Placental pericyte (primary cell): Measurements from ENCODE around the gene F10. TPM values are rescaled to one million over a fixed set of nuclear protein-coding genes. Genes with fewer than 3 reads are reported as not detected.

Experiments used
- small RNA-seq: library from RNA; depleted of rRNA; stranded (forward); fragments of <200 nt; gene quantifications from one replicate; pipeline ENCODE3, GENCODE V24; 2012; ENCODE audit warnings: low replicate concordance
- total RNA-seq: library from RNA; depleted of rRNA; stranded (reverse); fragments of >200 nt; gene quantifications from 2 replicates; pipeline ENCODE4 v1.2.3, GENCODE V29; 2012

F10 gene
- 2.7 and 9.0 TPM in 2 replicates for total RNA-seq

DNA sequence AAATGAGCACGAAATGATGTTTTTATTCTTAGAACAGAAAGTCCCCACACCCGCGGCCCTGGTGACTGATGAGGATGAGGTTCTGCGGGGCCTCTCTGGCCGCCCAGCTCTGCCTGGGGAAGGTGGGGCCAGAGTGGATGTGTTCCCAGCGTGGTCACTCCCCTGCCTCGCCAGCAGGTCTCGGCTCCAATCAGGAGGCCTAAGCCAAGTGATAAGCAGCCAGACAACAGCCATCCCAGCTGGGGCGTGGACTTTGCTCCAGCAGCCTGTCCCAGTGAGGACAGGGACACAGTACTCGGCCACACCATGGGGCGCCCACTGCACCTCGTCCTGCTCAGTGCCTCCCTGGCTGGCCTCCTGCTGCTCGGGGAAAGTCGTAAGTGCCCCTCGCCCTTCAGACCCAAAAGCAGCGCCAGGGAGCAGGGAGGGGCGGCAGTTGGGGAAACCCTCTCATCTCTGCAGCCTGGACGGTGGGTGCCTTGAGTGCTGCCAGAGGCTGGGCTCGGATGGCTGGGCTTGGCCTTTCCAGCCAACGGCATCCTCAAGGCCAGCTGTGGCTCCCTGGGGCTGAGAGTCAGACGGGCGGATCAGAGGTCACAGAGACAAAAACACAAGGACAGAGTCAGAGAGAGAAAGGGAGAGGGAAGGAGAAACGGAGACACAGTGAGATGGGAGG, at the start of gene F10:
TSS of gene F10 (plus strand) at position 250 of the 676 bp plus-strand sequence. CDS start at position 307, 57 bp downstream.

DNA sequence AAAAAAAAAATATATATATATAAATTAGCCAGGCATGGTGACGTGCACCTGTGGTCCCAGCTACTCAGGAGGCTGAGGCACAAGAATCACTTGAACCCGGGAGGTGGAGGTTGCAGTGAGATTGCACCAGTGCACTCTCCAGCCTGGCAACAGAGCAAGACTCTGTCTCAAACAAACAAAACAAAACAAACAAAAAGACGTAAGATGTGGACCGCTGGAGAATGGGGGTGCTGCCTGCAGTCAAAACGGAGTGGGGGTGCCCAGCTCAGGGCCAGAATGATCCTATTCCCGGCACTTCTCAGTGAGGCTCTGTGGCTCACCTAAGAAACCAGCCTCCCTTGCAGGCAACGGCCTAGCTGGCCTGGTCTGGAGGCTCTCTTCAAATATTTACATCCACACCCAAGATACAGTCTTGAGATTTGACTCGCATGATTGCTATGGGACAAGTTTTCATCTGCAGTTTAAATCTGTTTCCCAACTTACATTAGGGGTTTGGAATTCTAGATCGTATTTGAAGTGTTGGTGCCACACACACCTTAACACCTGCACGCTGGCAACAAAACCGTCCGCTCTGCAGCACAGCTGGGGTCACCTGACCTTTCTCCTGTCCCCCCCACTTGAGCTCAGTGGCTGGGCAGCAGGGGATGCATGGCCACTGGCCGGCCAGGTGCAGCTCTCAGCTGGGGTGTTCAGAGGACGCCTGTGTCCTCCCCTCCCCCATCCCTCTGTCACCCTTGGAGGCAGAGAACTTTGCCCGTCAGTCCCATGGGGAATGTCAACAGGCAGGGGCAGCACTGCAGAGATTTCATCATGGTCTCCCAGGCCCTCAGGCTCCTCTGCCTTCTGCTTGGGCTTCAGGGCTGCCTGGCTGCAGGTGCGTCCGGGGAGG, 17.3 kb upstream of the F10 start, which contains the start of gene F7:
TSS of gene F7 (plus strand) at position 760 of the 889 bp plus-strand sequence. CDS start at position 811, 51 bp downstream.

DNA sequence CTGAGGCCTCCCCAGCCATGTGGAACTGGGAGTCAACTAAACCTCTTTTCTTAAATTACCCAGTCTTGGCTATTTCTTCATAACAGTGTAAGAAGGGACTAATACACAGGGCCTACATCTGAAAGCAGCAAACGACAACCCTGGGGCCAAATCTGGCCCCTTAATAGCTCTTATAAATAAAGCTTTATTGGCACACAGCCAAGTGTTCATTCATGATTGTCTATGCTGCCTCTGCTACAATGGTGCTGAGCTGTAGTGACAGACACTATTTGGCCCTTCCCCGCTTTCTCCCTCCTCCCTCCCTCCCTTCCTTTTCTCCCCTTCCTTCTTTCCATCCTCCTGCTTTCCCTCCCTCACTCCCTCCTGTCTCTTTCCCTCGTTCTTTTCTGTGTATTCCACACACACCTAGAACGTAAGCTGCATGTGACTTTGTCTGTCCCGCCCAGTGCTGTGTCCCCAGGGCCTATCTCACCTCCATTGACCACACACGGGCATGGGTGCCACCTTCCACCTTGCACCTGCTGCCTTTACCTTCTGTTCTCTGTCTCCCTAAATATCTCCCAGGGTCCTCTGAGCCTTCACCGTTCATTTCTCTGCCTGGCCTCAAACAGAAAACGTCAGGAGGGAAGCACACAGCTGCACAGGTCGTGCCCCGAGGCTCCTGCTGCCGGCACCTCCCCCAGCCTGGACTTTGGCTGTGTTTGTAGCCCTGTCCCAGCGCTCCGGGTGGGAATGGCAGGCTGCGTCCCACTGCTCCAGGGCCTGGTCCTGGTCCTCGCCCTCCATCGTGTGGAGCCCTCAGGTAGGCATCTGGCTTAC, 35.5 kb downstream of the F10 start, which contains the start of gene PROZ:
TSS of gene PROZ (plus strand) at position 720 of the 819 bp plus-strand sequence. CDS start at position 733, 13 bp downstream.

Small RNA genes lying within 50 kb of the gene (small RNA-seq; reads per million reads assigned to genes)
- not detected for gene AL137002.1

Other genes starting within 250 kb of the F10 start
- gene MCF2L, start 153.6 kb upstream of the F10 start, total RNA-seq, result 0.44 TPM in 1 of 2 replicates, not detected in the other
- gene F7, start 17.0 kb upstream of the F10 start, total RNA-seq, result not detected in 2 replicates
- not detected in 2 replicates for gene PROZ, start 35.8 kb downstream of the F10 start, total RNA-seq
- gene PCID2, start 85.9 kb downstream of the F10 start, total RNA-seq, result 43.3 and 54.7 TPM in 2 replicates
- 82.9 and 126 TPM in 2 replicates for gene CUL4A, start 86.8 kb downstream of the F10 start, total RNA-seq
- 128 and 172 TPM in 2 replicates for gene LAMP1, start 174.4 kb downstream of the F10 start, total RNA-seq
- gene GRTP1, start 241.3 kb downstream of the F10 start, total RNA-seq, result 0.72 and 2.0 TPM in 2 replicates